ENCODE results near the gene KRT80. TPM values are rescaled to one million over a fixed set of nuclear protein-coding genes. Genes with fewer than 3 reads are reported as not detected.

Gene KRT80
- total RNA-seq, 4 donors from 2014 or later: 0.34 to 1.6 TPM; not detected in 2

DNA sequence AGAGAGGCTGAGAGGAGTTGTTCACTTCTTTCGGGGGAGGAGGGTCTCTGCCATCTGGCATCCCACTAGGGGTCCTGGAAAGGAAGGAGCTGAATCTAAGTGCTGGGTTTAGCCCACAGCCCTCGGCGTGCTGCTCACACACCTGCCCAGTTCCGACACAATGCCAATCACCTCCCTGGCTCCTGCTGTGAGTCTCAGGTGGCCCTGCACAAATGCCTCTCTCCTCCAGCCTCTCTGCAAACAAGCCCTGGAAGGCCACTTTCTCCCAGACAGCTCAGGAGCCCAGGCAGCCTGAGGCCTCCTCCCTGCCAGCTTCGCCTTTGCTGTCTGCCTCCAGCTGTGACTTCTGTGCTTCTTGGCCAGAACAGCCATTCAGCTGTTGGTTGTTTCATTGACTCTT lies 61.1 kb downstream of the KRT80 start:
- intact Hi-C loops (cut with DNase I): no loop called here
- WGBS, 2 donors: 80 to 82% methylated on average over 5 of the region's 5 CpGs
- Histone ChIP-seq H3K4me3 (replicated peaks in 1 of 3) (no peak overlapping the region), H3K27me3 (no peaks in the 10 kb centered on the region), H3K36me3 (no peaks in the 10 kb centered on the region), H3K27ac (no peak overlapping the region), H3K4me1 (peaks cover 6 to 8% of the 10 kb centered on the region in 2 donors), H3K9me3 (no peaks in the 10 kb centered on the region)
- TF ChIP-seq, protein P1, sequence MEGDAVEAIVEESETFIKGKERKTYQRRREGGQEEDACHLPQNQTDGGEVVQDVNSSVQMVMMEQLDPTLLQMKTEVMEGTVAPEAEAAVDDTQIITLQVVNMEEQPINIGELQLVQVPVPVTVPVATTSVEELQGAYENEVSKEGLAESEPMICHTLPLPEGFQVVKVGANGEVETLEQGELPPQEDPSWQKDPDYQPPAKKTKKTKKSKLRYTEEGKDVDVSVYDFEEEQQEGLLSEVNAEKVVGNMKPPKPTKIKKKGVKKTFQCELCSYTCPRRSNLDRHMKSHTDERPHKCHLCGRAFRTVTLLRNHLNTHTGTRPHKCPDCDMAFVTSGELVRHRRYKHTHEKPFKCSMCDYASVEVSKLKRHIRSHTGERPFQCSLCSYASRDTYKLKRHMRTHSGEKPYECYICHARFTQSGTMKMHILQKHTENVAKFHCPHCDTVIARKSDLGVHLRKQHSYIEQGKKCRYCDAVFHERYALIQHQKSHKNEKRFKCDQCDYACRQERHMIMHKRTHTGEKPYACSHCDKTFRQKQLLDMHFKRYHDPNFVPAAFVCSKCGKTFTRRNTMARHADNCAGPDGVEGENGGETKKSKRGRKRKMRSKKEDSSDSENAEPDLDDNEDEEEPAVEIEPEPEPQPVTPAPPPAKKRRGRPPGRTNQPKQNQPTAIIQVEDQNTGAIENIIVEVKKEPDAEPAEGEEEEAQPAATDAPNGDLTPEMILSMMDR (IDR thresholded peaks at IDR 0.05): no peak
- TF ChIP-seq POLR2A (IDR thresholded peaks at IDR 0.05): no peak
- no peak for DNase-seq

DNA sequence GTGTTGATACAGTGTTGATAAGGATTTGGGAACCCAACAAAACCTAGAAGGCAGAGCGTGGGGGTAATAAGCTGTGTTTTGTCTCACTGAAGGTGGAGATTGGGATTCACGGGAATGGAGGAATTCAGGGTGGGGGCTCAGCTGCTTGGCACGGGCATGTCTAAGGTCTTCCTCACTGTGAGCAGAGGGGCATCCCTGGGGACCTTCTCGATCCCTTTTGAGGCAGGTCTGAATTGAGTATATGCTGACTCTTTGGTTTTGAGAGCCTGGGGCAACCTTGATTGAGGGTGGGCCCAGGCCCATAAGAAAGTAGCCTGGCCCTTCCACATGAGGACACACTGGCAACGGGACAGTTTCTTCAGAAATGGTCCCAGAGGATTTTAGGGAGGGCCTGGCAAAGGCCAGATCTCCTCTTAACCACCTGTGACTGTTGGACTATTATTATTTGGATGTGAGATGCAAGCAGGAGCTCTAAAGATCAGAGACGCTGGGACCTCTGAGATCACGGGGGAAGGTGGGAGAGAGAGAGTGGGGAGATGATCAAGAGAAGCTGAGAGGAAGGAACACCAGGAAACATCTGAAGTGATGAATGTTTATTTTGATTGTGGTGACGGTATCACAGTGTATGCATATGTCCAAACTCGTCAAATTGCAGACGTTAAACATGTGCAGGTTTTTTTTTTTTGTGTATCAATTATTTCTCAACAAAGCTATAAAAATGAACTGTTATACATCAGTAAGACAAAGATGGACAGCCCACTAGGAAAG lies 63.9 kb downstream of the KRT80 start:
- Histone ChIP-seq H3K4me1 (peaks cover 12 to 18% of the 10 kb centered on the region in 2 donors), H3K36me3 (no peaks in the 10 kb centered on the region), H3K9me3 (no peaks in the 10 kb centered on the region), H3K27ac (peak overlapping the region in 1 of 3 donors; percentile 26), H3K27me3 (no peaks in the 10 kb centered on the region), H3K4me3 (replicated peaks in 1 of 3) (no peak overlapping the region)
- intact Hi-C loops (cut with DNase I): loop anchor here (10.0 kb wide), 1 partner anchor 103 kb away; no protein-coding TSS in a partner anchor
- no peak for TF ChIP-seq POLR2A (IDR thresholded peaks at IDR 0.05)
- TF ChIP-seq, protein P1 (IDR thresholded peaks at IDR 0.05): no peak
- DNase-seq: no peak
- 73 to 77% methylated on average over 10 of the region's 10 CpGs for WGBS, 2 donors

DNA sequence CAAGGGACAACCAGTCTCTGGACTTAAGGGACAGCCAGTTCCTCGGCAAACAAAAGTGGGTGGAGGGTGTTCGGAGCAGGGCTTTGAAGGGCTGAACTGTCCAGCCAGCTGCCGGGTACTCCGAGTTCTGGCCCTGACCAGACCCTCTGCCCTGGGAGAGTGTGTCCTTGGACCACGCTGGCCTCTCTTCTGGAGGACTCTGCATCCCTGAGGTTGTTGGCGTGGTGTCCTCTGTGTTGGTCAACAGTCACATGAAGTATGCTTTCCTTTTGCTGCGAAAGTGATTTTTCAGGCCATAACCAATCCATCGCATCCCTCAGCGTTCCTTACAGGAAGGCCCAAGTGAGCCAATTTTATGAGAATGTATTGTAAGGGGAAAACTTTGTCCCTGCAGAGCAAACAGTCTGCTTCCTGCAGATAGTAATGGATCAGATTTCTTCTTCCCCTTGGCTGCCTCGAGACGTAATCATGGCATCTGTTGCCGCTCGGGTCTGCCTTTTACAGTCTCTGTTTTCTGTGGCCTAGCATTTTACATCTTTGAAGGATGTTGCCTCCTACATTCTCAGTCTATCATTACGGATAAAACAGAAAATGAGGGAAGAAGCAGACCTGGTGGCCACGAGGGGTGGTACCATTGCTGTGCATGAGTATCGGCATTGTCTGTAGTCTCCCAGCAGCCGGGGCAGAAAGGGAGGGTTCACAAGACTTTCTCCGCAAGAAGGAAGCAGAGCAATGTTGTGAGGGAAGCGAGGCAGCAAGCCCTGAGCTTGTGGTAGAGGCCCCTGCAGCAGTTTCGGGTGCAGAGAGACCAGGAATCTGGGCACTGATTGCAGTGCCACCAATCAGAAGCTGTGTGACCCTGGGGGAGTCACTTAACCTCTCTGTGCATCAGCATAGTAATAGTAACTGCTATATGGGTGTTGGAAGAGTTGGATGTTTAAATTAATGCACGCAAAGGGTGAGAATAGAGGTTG lies 64.9 kb downstream of the KRT80 start:
- peaks cover 12 to 18% of the 10 kb centered on the region in 2 donors for H3K4me1 ChIP-seq
- 66 to 80% methylated on average over 21 of the region's 21 CpGs for WGBS, 2 donors
- no peaks in the 10 kb centered on the region for H3K36me3 ChIP-seq
- intact Hi-C loops (cut with DNase I): loop anchor here (10.0 kb wide), 1 partner anchor 102 kb away; no protein-coding TSS in a partner anchor
- peak overlapping the region; percentile 61 to 88 (median 81) for H3K27ac ChIP-seq
- H3K4me3 ChIP-seq (replicated peaks in 1 of 3): no peak overlapping the region
- TF ChIP-seq, protein P1 (IDR thresholded peaks at IDR 0.05): no peak
- TF ChIP-seq POLR2A (IDR thresholded peaks at IDR 0.05): no peak
- no peaks in the 10 kb centered on the region for H3K27me3 ChIP-seq
- DNase-seq: no peak
- H3K9me3 ChIP-seq: no peaks in the 10 kb centered on the region

DNA sequence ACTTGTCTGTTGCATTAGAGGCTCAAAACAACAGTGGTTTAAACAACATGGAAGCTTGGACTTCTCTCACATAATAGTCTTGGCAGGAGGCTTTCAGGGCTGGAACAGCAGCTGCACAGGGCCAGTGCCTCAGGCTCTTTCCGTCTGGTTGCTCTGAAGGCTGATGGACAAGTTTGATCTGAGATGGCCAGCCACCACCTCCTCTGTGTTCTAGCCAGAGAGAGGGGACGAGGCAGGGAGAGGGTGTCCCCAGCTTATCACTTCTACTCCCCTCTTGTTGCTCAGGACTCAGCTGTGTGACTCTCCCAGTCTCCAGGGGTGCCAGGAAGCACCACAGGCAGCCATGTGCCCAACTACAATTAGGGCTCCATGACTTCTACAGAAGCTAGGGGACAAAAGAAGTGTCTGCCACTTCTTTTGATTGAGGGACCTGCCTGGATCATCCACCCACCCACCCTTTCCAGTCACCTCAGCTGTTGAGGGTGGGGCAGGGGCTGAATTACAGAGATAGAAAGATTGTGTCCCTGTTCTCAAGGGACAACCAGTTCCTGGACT lies 65.7 kb downstream of the KRT80 start:
- no peaks in the 10 kb centered on the region for H3K27me3 ChIP-seq
- 78 to 100% methylated on average over 2 of the region's 2 CpGs for WGBS, 2 donors
- intact Hi-C loops (cut with DNase I): loop anchor here (10.0 kb wide), 1 partner anchor 101 kb away; no protein-coding TSS in a partner anchor
- TF ChIP-seq POLR2A (IDR thresholded peaks at IDR 0.05): no peak
- TF ChIP-seq, protein P1 (IDR thresholded peaks at IDR 0.05): no peak
- H3K36me3 ChIP-seq: no peaks in the 10 kb centered on the region
- peak overlapping the region; percentile 61 to 88 (median 81) for H3K27ac ChIP-seq
- no peaks in the 10 kb centered on the region for H3K9me3 ChIP-seq
- H3K4me3 ChIP-seq (replicated peaks in 1 of 3): no peak overlapping the region
- DNase-seq: no peak
- peaks cover 12 to 22% of the 10 kb centered on the region in 2 donors for H3K4me1 ChIP-seq
